ENCODE results near the gene RAPGEF4. TPM values are rescaled to one million over a fixed set of nuclear protein-coding genes. Genes with fewer than 3 reads are reported as not detected.

The RAPGEF4 gene
- total and polyA plus RNA-seq, 2 of the 8 experiments (the other 6 are each of a cell fraction or from before 2014, with no cell fraction given): 1.2 to 2.6 TPM

DNA sequence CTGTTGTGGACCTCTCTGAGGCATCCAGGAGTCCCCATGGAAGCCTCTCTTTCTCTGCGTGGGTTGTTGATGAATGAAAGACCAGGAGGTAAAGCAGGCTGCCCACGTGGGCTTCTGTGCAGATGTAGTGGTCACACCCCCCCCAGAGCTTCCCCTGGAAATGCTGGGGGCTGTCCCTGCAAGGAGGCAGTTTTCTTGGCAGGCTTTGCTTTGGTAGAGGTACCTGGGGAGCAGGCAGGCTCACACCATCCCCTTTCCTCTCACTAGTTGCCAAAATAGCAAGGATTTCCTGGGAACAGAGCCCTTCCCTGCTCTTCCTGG is 242.4 kb downstream of the RAPGEF4 start (continued):
- TF ChIP-seq, protein P1, sequence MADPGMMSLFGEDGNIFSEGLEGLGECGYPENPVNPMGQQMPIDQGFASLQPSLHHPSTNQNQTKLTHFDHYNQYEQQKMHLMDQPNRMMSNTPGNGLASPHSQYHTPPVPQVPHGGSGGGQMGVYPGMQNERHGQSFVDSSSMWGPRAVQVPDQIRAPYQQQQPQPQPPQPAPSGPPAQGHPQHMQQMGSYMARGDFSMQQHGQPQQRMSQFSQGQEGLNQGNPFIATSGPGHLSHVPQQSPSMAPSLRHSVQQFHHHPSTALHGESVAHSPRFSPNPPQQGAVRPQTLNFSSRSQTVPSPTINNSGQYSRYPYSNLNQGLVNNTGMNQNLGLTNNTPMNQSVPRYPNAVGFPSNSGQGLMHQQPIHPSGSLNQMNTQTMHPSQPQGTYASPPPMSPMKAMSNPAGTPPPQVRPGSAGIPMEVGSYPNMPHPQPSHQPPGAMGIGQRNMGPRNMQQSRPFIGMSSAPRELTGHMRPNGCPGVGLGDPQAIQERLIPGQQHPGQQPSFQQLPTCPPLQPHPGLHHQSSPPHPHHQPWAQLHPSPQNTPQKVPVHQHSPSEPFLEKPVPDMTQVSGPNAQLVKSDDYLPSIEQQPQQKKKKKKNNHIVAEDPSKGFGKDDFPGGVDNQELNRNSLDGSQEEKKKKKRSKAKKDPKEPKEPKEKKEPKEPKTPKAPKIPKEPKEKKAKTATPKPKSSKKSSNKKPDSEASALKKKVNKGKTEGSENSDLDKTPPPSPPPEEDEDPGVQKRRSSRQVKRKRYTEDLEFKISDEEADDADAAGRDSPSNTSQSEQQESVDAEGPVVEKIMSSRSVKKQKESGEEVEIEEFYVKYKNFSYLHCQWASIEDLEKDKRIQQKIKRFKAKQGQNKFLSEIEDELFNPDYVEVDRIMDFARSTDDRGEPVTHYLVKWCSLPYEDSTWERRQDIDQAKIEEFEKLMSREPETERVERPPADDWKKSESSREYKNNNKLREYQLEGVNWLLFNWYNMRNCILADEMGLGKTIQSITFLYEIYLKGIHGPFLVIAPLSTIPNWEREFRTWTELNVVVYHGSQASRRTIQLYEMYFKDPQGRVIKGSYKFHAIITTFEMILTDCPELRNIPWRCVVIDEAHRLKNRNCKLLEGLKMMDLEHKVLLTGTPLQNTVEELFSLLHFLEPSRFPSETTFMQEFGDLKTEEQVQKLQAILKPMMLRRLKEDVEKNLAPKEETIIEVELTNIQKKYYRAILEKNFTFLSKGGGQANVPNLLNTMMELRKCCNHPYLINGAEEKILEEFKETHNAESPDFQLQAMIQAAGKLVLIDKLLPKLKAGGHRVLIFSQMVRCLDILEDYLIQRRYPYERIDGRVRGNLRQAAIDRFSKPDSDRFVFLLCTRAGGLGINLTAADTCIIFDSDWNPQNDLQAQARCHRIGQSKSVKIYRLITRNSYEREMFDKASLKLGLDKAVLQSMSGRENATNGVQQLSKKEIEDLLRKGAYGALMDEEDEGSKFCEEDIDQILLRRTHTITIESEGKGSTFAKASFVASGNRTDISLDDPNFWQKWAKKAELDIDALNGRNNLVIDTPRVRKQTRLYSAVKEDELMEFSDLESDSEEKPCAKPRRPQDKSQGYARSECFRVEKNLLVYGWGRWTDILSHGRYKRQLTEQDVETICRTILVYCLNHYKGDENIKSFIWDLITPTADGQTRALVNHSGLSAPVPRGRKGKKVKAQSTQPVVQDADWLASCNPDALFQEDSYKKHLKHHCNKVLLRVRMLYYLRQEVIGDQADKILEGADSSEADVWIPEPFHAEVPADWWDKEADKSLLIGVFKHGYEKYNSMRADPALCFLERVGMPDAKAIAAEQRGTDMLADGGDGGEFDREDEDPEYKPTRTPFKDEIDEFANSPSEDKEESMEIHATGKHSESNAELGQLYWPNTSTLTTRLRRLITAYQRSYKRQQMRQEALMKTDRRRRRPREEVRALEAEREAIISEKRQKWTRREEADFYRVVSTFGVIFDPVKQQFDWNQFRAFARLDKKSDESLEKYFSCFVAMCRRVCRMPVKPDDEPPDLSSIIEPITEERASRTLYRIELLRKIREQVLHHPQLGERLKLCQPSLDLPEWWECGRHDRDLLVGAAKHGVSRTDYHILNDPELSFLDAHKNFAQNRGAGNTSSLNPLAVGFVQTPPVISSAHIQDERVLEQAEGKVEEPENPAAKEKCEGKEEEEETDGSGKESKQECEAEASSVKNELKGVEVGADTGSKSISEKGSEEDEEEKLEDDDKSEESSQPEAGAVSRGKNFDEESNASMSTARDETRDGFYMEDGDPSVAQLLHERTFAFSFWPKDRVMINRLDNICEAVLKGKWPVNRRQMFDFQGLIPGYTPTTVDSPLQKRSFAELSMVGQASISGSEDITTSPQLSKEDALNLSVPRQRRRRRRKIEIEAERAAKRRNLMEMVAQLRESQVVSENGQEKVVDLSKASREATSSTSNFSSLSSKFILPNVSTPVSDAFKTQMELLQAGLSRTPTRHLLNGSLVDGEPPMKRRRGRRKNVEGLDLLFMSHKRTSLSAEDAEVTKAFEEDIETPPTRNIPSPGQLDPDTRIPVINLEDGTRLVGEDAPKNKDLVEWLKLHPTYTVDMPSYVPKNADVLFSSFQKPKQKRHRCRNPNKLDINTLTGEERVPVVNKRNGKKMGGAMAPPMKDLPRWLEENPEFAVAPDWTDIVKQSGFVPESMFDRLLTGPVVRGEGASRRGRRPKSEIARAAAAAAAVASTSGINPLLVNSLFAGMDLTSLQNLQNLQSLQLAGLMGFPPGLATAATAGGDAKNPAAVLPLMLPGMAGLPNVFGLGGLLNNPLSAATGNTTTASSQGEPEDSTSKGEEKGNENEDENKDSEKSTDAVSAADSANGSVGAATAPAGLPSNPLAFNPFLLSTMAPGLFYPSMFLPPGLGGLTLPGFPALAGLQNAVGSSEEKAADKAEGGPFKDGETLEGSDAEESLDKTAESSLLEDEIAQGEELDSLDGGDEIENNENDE (IDR thresholded peaks at IDR 0.05; ENCODE audit: insufficient replicate concordance, low read length): no peak
- TF ChIP-seq KDM5A (IDR thresholded peaks at IDR 0.05; ENCODE audit: low read length) (no peak), RXRA (IDR thresholded peaks at IDR 0.05; ENCODE audit: insufficient read depth, low read depth, low read length) (no peak), KDM4A (IDR thresholded peaks at IDR 0.05; ENCODE audit: low read depth, low read length, severe bottlenecking) (no peak), POLR2AphosphoS5 (IDR thresholded peaks at IDR 0.05; ENCODE audit: low read depth, low read length) (no peak), RFX5 (IDR thresholded peaks at IDR 0.05; ENCODE audit: borderline replicate concordance, low read depth, low read length) (no peak), SAP30 (IDR thresholded peaks at IDR 0.05; ENCODE audit: insufficient read depth, insufficient replicate concordance, low read length) (no peak)
- TF ChIP-seq, protein P2, sequence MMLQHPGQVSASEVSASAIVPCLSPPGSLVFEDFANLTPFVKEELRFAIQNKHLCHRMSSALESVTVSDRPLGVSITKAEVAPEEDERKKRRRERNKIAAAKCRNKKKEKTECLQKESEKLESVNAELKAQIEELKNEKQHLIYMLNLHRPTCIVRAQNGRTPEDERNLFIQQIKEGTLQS (IDR thresholded peaks at IDR 0.05; ENCODE audit: insufficient read depth, low read depth, low read length): no peak

Data from H1 (cell line).